HG03460 (cell line): Measurements from ENCODE around the gene TTC33.
"Not testable (repeated sequence)": the region's sequence is repeated elsewhere in the genome, so short reads cannot be mapped to it uniquely, and the experiment has no call there.

Experiments used
- ATAC-seq: cut with Tn5 transposase; IDR thresholded peaks from one replicate; pipeline ENCODE4 v1.9.1; 2021; ENCODE audit not compliant: unreplicated experiment

The TTC33 gene

DNA sequence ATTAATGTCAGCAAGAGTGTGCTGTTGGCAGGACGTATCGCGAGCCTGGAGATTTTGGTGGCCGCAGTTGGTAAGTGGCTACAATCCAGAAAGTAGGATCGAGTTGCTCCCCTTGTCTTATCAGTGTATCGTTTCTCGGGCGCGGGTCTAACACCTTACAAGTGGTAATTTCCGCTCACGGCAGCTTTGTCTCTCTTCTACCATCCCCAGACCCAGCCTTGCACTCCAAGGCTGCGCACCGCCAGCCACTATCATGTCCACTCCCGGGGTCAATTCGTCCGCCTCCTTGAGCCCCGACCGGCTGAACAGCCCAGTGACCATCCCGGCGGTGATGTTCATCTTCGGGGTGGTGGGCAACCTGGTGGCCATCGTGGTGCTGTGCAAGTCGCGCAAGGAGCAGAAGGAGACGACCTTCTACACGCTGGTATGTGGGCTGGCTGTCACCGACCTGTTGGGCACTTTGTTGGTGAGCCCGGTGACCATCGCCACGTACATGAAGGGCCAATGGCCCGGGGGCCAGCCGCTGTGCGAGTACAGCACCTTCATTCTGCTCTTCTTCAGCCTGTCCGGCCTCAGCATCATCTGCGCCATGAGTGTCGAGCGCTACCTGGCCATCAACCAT, 74.9 kb downstream of the TTC33 start:
- ATAC-seq: no peak

- peak; percentile 24 for ATAC-seq
Observed at GRCh38 chr5:40679913-40680681, 75.7 kb downstream of the TTC33 start, which contains the start of gene PTGER4. TSS of gene PTGER4 (plus strand) at chr5:40679915. CDS start at chr5:40680994, 1,079 bp downstream.

DNA sequence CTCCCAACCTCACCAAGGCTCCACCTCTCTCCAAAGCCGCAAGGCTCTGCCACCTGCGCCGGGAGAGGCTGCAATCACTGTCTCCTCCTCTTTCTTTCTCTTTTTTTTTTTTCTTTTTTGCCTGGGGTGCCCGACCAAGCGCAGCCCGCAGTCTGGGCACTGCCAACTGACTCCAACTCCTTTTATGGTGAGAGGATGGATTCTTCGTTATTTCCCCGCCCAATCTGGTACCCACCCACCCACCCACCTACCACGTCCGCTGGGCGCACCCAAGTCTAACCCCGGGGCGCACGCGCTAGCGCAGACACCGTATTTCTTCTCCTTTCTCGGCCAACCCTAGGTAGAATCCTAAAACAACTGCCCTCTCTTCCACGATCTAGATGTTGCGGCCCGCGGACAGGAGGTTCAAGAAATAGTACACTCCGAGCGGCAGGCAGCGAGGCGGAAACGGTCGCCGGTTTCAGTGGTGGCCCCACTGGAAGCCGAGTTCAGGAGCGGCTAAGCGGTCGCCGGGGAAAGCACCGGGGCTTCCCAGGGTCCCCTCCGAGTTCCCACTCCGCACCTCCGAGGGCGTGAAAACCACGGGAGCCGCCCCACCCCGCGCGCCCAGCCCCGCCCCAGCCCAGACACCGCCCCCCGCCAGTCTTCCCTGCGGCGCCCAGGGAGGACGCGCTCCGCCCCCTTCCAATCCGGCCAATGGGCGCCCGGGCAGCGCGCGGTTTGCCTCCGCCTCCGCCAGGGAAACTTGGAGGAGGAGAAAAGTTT, 76.4 kb downstream of the TTC33 start:
- ATAC-seq: peak; percentile 67

DNA sequence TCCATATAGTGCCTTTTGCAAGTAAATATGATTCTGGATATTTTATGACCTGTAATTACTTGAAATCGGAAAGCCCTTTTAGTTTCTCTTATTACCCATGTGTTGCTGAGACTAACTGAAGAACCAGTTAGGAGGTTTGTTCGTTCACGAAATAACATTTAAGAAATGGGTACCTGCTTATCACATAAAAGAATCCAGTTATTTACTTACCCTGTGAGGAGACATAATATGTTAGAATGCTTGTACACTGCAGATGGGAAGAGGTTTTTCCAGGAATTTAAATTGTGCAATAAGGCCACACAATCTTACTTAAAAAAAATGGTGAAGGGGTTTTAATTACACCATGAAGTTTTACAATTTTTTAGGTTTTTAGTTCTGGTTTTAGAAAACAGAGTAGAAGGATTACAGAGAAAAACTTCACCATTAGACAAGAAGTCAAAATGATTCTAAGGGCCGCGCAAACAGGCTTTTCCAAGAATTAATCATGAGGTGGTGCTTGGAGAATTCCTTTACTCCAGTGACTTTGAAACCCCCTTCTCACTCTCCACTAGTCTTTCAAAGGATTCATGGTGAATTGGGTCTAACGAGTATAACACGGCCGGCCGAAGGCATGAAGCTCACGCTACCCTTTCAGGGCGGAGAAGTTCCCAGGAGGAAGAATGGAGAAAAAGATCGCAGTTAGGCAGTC, 77.2 kb downstream of the TTC33 start:
- ATAC-seq: no peak

- no peak for ATAC-seq
Observed at GRCh38 chr5:40678026-40678425, 77.7 kb downstream of the TTC33 start.

DNA sequence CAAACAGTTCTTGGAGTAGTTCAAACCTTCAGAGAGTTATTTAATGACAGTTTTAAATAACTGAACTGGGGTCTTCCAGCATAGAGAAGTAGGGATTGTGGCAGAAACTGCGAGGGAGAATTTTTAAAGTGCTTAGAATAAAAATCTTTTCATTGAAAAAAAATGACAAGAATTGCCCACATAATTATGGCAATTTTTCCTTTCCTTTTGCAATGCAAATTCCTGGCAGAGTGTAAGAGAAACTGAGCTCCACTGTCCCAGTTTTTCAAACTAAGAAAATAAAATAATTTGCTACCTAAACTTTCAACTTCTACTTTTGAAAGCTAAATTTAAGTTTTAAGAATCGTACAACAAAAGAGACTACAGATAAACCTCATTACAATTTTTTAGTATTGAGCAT, 78.3 kb downstream of the TTC33 start:
- no peak for ATAC-seq

- no peak for ATAC-seq
Observed at GRCh38 chr5:40676613-40677343, 79.0 kb downstream of the TTC33 start.

GRCh38 chr5:40675396-40676133, 80.2 kb downstream of the TTC33 start:
- ATAC-seq: no peak

GRCh38 chr5:40674661-40675235, 81.0 kb downstream of the TTC33 start:
- ATAC-seq: no peak

GRCh38 chr5:40672425-40672824, 83.3 kb downstream of the TTC33 start:
- no peak for ATAC-seq

- ATAC-seq: no peak
Observed at GRCh38 chr5:40669606-40670390, 86.0 kb downstream of the TTC33 start.

GRCh38 chr5:40667161-40667663, 88.5 kb downstream of the TTC33 start:
- ATAC-seq: no peak

GRCh38 chr5:40666657-40667056, 89.1 kb downstream of the TTC33 start:
- ATAC-seq: no peak

- ATAC-seq: no peak
Observed at GRCh38 chr5:40665635-40666298, 90.0 kb downstream of the TTC33 start.

DNA sequence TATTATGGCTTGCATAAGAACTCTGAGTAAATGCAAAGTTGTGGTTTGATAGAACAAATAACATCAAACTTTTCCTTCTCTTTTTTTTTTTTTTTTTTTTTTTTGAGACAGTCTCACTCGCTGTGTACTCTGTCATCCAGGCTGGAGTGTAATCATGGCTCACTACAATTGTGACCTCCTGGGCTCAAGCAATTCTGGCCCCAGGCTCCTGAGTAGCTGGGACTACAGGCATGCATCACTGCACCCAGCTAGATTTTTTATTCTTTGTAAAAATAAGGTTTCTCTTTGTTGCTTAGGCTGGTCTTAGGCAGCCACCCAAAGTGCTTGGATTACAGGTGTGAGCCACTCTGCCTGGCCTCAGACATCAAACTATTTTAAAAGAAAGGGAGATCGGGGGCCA, 95.0 kb downstream of the TTC33 start:
- no peak for ATAC-seq

DNA sequence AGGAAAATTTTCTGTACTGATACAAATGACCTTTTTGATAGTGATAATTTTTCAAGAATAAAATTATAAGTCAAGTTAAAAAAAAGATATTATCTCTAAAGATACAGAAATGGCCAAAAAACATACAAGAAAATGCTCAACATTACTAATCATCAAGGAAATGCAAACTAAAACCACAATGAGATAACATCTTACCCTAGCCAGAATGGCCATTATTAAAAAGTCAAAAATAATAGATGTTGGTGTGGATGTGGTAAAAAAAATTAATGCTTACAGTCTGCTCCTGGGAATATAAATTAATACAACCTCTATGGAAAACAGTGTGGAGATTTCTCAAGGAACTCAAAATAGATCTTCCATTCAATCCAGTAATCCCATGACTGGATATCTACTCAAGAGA, 99.0 kb downstream of the TTC33 start:
- no peak for ATAC-seq

GRCh38 chr5:40656091-40656490, 99.7 kb downstream of the TTC33 start:
- not testable (repeated sequence) for ATAC-seq

DNA sequence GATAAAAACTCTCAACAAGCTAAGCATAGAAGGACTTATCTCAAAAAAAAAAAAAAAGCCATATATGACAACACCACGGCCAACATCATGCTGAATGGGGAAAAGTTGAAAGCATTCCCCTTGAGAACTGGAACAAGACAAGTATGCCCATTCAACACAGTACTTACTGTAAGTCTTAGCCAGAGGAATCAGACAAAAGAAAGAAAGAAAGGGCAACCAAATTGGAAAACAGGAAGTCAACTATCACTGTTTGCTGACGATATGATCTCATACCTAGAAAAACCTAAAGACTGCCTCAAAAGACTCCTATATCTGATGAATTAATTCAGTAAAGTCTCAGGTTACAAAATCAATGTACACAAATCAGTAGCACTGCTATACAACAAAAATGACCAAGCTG, 100.6 kb downstream of the TTC33 start:
- no peak for ATAC-seq
